KOPT-K1 (cell line): ENCODE measurements around the gene MRGPRD.

Source experiments
- H3K27ac ChIP-seq: fragments of 200-600 bp; sonication (generic); 2 replicates; pipeline ENCODE4 v1.5.1; 2016; ENCODE audit warnings: antibody characterized with exemption, mild to moderate bottlenecking, low read depth, low read length; ENCODE audit not compliant: poor library complexity, severe bottlenecking
- H3K36me3 ChIP-seq: fragments of 200-600 bp; sonication (generic); 2 replicates; pipeline ENCODE4 v1.5.1; 2017; ENCODE audit warnings: antibody characterized with exemption, mild to moderate bottlenecking, low read length, moderate library complexity; ENCODE audit not compliant: insufficient read depth
- H3K9me3 ChIP-seq: fragments of 200-600 bp; sonication (generic); 2 replicates; pipeline ENCODE4 v1.5.1; 2017; ENCODE audit warnings: antibody characterized with exemption, low read length, mild to moderate bottlenecking; ENCODE audit not compliant: insufficient read depth, poor library complexity, severe bottlenecking

Gene MRGPRD

GRCh38 chr11:68970921-68971636, 9.7 kb downstream of the MRGPRD start:
- no peaks in the 10 kb centered on the region for H3K9me3 ChIP-seq

GRCh38 chr11:68969386-68969785, 11.4 kb downstream of the MRGPRD start:
- Histone ChIP-seq H3K9me3 (no peaks in the 10 kb centered on the region), H3K36me3 (no peaks in the 10 kb centered on the region), H3K27ac (no peak overlapping the region)

More at GRCh38 chr11:68970921-68971636, 9.7 kb downstream of the MRGPRD start:
- Histone ChIP-seq H3K27ac (no peak overlapping the region), H3K36me3 (no peaks in the 10 kb centered on the region)

GRCh38 chr11:68968306-68969250, 12.2 kb downstream of the MRGPRD start:
- Histone ChIP-seq H3K27ac (no peak overlapping the region), H3K36me3 (no peaks in the 10 kb centered on the region), H3K9me3 (no peaks in the 10 kb centered on the region)

- Histone ChIP-seq H3K9me3 (no peaks in the 10 kb centered on the region), H3K36me3 (no peaks in the 10 kb centered on the region), H3K27ac (no peak overlapping the region)
Measured at GRCh38 chr11:68966894-68967780, 13.6 kb downstream of the MRGPRD start.

GRCh38 chr11:68965901-68966853, 14.6 kb downstream of the MRGPRD start:
- Histone ChIP-seq H3K27ac (no peak overlapping the region), H3K36me3 (no peaks in the 10 kb centered on the region), H3K9me3 (no peaks in the 10 kb centered on the region)

- Histone ChIP-seq H3K36me3 (no peaks in the 10 kb centered on the region), H3K27ac (peak overlapping the region; percentile 45), H3K9me3 (no peaks in the 10 kb centered on the region)
Measured at GRCh38 chr11:68963779-68964178, 17.0 kb downstream of the MRGPRD start.

- Histone ChIP-seq H3K9me3 (no peaks in the 10 kb centered on the region), H3K36me3 (no peaks in the 10 kb centered on the region), H3K27ac (peak overlapping the region; percentile 45)
Measured at GRCh38 chr11:68962527-68963250, 18.1 kb downstream of the MRGPRD start.

GRCh38 chr11:68961245-68961644, 19.5 kb downstream of the MRGPRD start:
- H3K36me3 ChIP-seq, result no peaks in the 10 kb centered on the region
- no peaks in the 10 kb centered on the region for H3K9me3 ChIP-seq
- no peak overlapping the region for H3K27ac ChIP-seq

GRCh38 chr11:68960294-68961071, 20.3 kb downstream of the MRGPRD start:
- no peaks in the 10 kb centered on the region for H3K36me3 ChIP-seq
- H3K9me3 ChIP-seq, result no peaks in the 10 kb centered on the region
- no peak overlapping the region for H3K27ac ChIP-seq

- no peaks in the 10 kb centered on the region for H3K36me3 ChIP-seq
- no peak overlapping the region for H3K27ac ChIP-seq
- H3K9me3 ChIP-seq, result no peaks in the 10 kb centered on the region
Measured at GRCh38 chr11:68959465-68960293, 21.1 kb downstream of the MRGPRD start.

- Histone ChIP-seq H3K9me3 (no peaks in the 10 kb centered on the region), H3K27ac (no peak overlapping the region)
Measured at GRCh38 chr11:68958211-68958610, 22.6 kb downstream of the MRGPRD start.

GRCh38 chr11:68956547-68957254, 24.1 kb downstream of the MRGPRD start:
- H3K9me3 ChIP-seq, result no peaks in the 10 kb centered on the region
- no peaks in the 10 kb centered on the region for H3K36me3 ChIP-seq

More at GRCh38 chr11:68958211-68958610, 22.6 kb downstream of the MRGPRD start:
- no peaks in the 10 kb centered on the region for H3K36me3 ChIP-seq

More at GRCh38 chr11:68956547-68957254, 24.1 kb downstream of the MRGPRD start:
- H3K27ac ChIP-seq, result no peak overlapping the region
